ENCODE measurements around the gene CHD9.
"Not testable (repeated sequence)": the region's sequence is repeated elsewhere in the genome, so short reads cannot be mapped to it uniquely, and the experiment has no call there.

CHD9 gene

GRCh38 chr16:53281859-53282258 is 227.1 kb downstream of the CHD9 start:
- DNase-seq (ENCODE audit: low spot score), result no peak

GRCh38 chr16:53282328-53282727 is 227.5 kb downstream of the CHD9 start:
- no peak for DNase-seq (ENCODE audit: low spot score)

GRCh38 chr16:53282975-53283946 is 228.5 kb downstream of the CHD9 start:
- DNase-seq (ENCODE audit: low spot score), result peak; percentile 64

GRCh38 chr16:53285236-53285635 is 230.4 kb downstream of the CHD9 start:
- no peak for DNase-seq (ENCODE audit: low spot score)

GRCh38 chr16:53290520-53290919 is 235.7 kb downstream of the CHD9 start:
- no peak for DNase-seq (ENCODE audit: low spot score)

GRCh38 chr16:53291757-53292392 is 237.1 kb downstream of the CHD9 start:
- DNase-seq (ENCODE audit: low spot score), result peak; percentile 27

- no peak for DNase-seq (ENCODE audit: low spot score)
Measured at GRCh38 chr16:53297477-53297876, 242.7 kb downstream of the CHD9 start.

- DNase-seq (ENCODE audit: low spot score), result no peak
Measured at GRCh38 chr16:53304334-53304733, 249.5 kb downstream of the CHD9 start.

- DNase-seq (ENCODE audit: low spot score), result no peak
Measured at GRCh38 chr16:53305743-53306142, 251.0 kb downstream of the CHD9 start.

- DNase-seq (ENCODE audit: low spot score), result no peak
Measured at GRCh38 chr16:53309457-53309856, 254.7 kb downstream of the CHD9 start.

- DNase-seq (ENCODE audit: low spot score), result no peak
Measured at GRCh38 chr16:53320992-53321391, 266.2 kb downstream of the CHD9 start.

GRCh38 chr16:53323924-53324323 is 269.1 kb downstream of the CHD9 start:
- DNase-seq (ENCODE audit: low spot score), result no peak

GRCh38 chr16:53330991-53331390 is 276.2 kb downstream of the CHD9 start:
- not testable (repeated sequence) for DNase-seq (ENCODE audit: low spot score)

- DNase-seq (ENCODE audit: low spot score), result no peak
Measured at GRCh38 chr16:53334581-53334980, 279.8 kb downstream of the CHD9 start.

GRCh38 chr16:53337294-53337693 is 282.5 kb downstream of the CHD9 start:
- DNase-seq (ENCODE audit: low spot score), result no peak

GRCh38 chr16:53341792-53342191 is 287.0 kb downstream of the CHD9 start:
- DNase-seq (ENCODE audit: low spot score), result no peak

GRCh38 chr16:53355064-53355463 is 300.3 kb downstream of the CHD9 start:
- DNase-seq (ENCODE audit: low spot score), result no peak

GRCh38 chr16:53356478-53357207 is 301.9 kb downstream of the CHD9 start:
- DNase-seq (ENCODE audit: low spot score), result no peak

- no peak for DNase-seq (ENCODE audit: low spot score)
Measured at GRCh38 chr16:53357208-53357586, 302.4 kb downstream of the CHD9 start.

GRCh38 chr16:53357955-53358354 is 303.2 kb downstream of the CHD9 start:
- DNase-seq (ENCODE audit: low spot score), result no peak

GRCh38 chr16:53358884-53359283 is 304.1 kb downstream of the CHD9 start:
- no peak for DNase-seq (ENCODE audit: low spot score)

GRCh38 chr16:53369921-53370320 is 315.1 kb downstream of the CHD9 start:
- no peak for DNase-seq (ENCODE audit: low spot score)

- DNase-seq (ENCODE audit: low spot score), result no peak
Measured at GRCh38 chr16:53370827-53371226, 316.0 kb downstream of the CHD9 start.
